ENCODE measurements around the gene ATG4C.
A peak's percentile ranks its signal among the peaks of the same experiment; 100 is the strongest.

Gene ATG4C

GRCh38 chr1:62905309-62905708 lies 121.4 kb downstream of the ATG4C start:
- no peaks in the 10 kb centered on the region for H3K36me3 ChIP-seq (ENCODE audit: insufficient read depth, low read length)
- no peak overlapping the region for H3K4me3 ChIP-seq (ENCODE audit: low read depth, low read length, poor library complexity, severe bottlenecking)
- no peak overlapping the region for H3K4me2 ChIP-seq (ENCODE audit: low read length)

DNA sequence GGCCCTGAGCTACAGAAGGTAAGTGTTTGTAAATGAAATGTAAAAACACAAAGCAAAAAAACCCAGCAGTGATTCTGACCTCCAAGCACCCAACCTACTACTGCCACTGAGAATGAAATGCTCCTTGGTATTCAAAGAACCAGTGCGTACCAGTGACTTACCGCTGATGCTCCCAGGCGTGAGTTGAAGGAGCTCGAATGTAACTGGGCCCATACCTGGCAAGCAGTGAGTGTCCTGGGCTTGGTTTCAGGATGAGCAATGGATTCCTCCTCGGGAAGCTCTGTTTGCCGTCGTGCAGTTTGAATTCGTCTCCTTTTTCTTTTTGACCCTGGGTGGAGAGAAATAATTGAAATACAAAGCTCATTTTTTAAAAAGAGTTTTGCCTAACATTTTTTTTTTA lies 121.9 kb downstream of the ATG4C start:
- H3K4me2 ChIP-seq (ENCODE audit: low read length), result no peak overlapping the region
- H3K9ac ChIP-seq (ENCODE audit: low read length), result no peak overlapping the region
- no peak overlapping the region for H2AFZ ChIP-seq (ENCODE audit: low read length)
- H3K9me2 ChIP-seq (ENCODE audit: low read depth, low read length), result no peaks in the 10 kb centered on the region
- no peaks in the 10 kb centered on the region for H4K20me1 ChIP-seq (ENCODE audit: insufficient read depth, low read length)
- no peak overlapping the region for H3K4me3 ChIP-seq (ENCODE audit: low read depth, low read length, poor library complexity, severe bottlenecking)
- no peaks in the 10 kb centered on the region for H3F3A ChIP-seq (ENCODE audit: insufficient read depth, low read length)
- H3K27ac ChIP-seq (ENCODE audit: low read depth, low read length, poor library complexity, severe bottlenecking), result no peak overlapping the region
- H3K4me1 ChIP-seq (ENCODE audit: insufficient read depth, low read length, severe bottlenecking), result no peaks in the 10 kb centered on the region
- no peaks in the 10 kb centered on the region for H3K9me3 ChIP-seq (ENCODE audit: low read length)
- TF ChIP-seq, protein P1, sequence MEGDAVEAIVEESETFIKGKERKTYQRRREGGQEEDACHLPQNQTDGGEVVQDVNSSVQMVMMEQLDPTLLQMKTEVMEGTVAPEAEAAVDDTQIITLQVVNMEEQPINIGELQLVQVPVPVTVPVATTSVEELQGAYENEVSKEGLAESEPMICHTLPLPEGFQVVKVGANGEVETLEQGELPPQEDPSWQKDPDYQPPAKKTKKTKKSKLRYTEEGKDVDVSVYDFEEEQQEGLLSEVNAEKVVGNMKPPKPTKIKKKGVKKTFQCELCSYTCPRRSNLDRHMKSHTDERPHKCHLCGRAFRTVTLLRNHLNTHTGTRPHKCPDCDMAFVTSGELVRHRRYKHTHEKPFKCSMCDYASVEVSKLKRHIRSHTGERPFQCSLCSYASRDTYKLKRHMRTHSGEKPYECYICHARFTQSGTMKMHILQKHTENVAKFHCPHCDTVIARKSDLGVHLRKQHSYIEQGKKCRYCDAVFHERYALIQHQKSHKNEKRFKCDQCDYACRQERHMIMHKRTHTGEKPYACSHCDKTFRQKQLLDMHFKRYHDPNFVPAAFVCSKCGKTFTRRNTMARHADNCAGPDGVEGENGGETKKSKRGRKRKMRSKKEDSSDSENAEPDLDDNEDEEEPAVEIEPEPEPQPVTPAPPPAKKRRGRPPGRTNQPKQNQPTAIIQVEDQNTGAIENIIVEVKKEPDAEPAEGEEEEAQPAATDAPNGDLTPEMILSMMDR (IDR thresholded peaks at IDR 0.05; ENCODE audit: low read length), result no peak
- no peak for TF ChIP-seq EZH2 (IDR thresholded peaks at IDR 0.05; ENCODE audit: borderline replicate concordance, low read length)
- no peaks in the 10 kb centered on the region for H3K27me3 ChIP-seq (ENCODE audit: insufficient read depth, low read length)
- H3K36me3 ChIP-seq (ENCODE audit: insufficient read depth, low read length), result no peaks in the 10 kb centered on the region
- H3K79me2 ChIP-seq (ENCODE audit: insufficient read depth, low read length), result no peaks in the 10 kb centered on the region

More at GRCh38 chr1:62905309-62905708, 121.4 kb downstream of the ATG4C start:
- Histone ChIP-seq H3K9me2 (ENCODE audit: low read depth, low read length) (no peaks in the 10 kb centered on the region), H3K27ac (ENCODE audit: low read depth, low read length, poor library complexity, severe bottlenecking) (no peak overlapping the region), H4K20me1 (ENCODE audit: insufficient read depth, low read length) (no peaks in the 10 kb centered on the region), H2AFZ (ENCODE audit: low read length) (no peak overlapping the region), H3K9ac (ENCODE audit: low read length) (no peak overlapping the region), H3K79me2 (ENCODE audit: insufficient read depth, low read length) (no peaks in the 10 kb centered on the region), H3K27me3 (ENCODE audit: insufficient read depth, low read length) (no peaks in the 10 kb centered on the region), H3K4me1 (ENCODE audit: insufficient read depth, low read length, severe bottlenecking) (no peaks in the 10 kb centered on the region), H3K9me3 (ENCODE audit: low read length) (no peaks in the 10 kb centered on the region), H3F3A (ENCODE audit: insufficient read depth, low read length) (no peaks in the 10 kb centered on the region)
- TF ChIP-seq, protein P1 (IDR thresholded peaks at IDR 0.05; ENCODE audit: low read length), result no peak
- TF ChIP-seq EZH2 (IDR thresholded peaks at IDR 0.05; ENCODE audit: borderline replicate concordance, low read length), result no peak

- H3K79me2 ChIP-seq (ENCODE audit: insufficient read depth, low read length), result no peaks in the 10 kb centered on the region
- no peak overlapping the region; the same call in 1 of the 2 replicates for H3K4me2 ChIP-seq (ENCODE audit: low read length)
- no peak overlapping the region for H3K9ac ChIP-seq (ENCODE audit: low read length)
- no peaks in the 10 kb centered on the region for H3K9me3 ChIP-seq (ENCODE audit: low read length)
- H3K27me3 ChIP-seq (ENCODE audit: insufficient read depth, low read length), result no peaks in the 10 kb centered on the region
- TF ChIP-seq EZH2 (IDR thresholded peaks at IDR 0.05; ENCODE audit: borderline replicate concordance, low read length), result no peak
- TF ChIP-seq, protein P1 (IDR thresholded peaks at IDR 0.05; ENCODE audit: low read length), result peak; percentile 67
- no peaks in the 10 kb centered on the region for H3K4me1 ChIP-seq (ENCODE audit: insufficient read depth, low read length, severe bottlenecking)
- H2AFZ ChIP-seq (ENCODE audit: low read length), result no peak overlapping the region
- H3K36me3 ChIP-seq (ENCODE audit: insufficient read depth, low read length), result no peaks in the 10 kb centered on the region
- H3K4me3 ChIP-seq (ENCODE audit: low read depth, low read length, poor library complexity, severe bottlenecking), result no peak overlapping the region
- H3K9me2 ChIP-seq (ENCODE audit: low read depth, low read length), result no peaks in the 10 kb centered on the region
- no peaks in the 10 kb centered on the region for H3F3A ChIP-seq (ENCODE audit: insufficient read depth, low read length)
- H4K20me1 ChIP-seq (ENCODE audit: insufficient read depth, low read length), result no peaks in the 10 kb centered on the region
- H3K27ac ChIP-seq (ENCODE audit: low read depth, low read length, poor library complexity, severe bottlenecking), result no peak overlapping the region
Measured at GRCh38 chr1:62906428-62906886, 122.5 kb downstream of the ATG4C start.
